HG02852 (cell line): Measurements from ENCODE around the gene PSD4.

ENCODE experiments used
- ATAC-seq: cut with Tn5 transposase; IDR thresholded peaks from one replicate; pipeline ENCODE4 v1.9.1; 2021; ENCODE audit warnings: mild to moderate bottlenecking, moderate library complexity; ENCODE audit not compliant: unreplicated experiment

Gene PSD4

GRCh38 chr2:113141451-113141850 is 32.3 kb upstream of the PSD4 start:
- ATAC-seq = no peak

- no peak for ATAC-seq
Measured at GRCh38 chr2:113142290-113142689, 31.5 kb upstream of the PSD4 start.

DNA sequence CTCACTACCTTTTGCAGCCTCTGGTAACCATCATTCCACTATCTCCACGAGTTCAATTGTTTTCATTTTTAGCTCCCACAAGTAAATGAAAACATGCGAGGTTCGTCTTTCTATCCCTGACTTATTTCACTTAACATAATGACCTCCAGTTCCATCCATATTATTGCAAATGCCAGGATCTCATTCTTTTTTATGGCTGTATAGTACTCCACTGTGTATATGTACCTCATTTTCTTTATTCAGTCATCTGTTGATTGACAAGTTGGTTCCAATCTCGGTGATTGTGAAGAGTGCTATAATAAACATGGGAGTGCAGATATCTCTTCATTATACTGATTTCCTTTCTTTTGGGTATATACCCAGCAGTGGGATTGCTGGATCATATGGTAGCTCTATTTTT is 29.5 kb upstream of the PSD4 start:
- ATAC-seq = no peak

- no peak for ATAC-seq
Measured at GRCh38 chr2:113148606-113149552, 24.9 kb upstream of the PSD4 start.

- ATAC-seq = no peak
Measured at GRCh38 chr2:113149553-113150257, 24.1 kb upstream of the PSD4 start.

DNA sequence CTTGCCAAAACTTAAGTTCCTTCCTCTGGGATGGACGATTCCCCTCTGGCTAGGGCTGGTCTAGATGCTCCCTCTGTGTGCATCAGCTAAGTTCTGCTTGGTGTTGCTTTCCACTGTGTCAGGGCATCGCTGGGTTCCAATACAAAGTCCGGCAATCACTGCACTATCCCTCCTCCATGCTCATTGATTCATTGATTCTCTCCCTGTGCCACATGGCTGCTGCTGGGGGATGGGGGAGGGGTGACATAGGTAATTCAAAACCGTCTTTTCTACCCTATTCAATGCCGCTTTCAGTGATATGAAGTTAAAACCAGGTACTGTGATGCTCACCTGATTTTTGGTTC is 23.5 kb upstream of the PSD4 start:
- ATAC-seq = no peak

GRCh38 chr2:113155331-113155730 is 18.4 kb upstream of the PSD4 start:
- no peak for ATAC-seq

- no peak for ATAC-seq
Measured at GRCh38 chr2:113156278-113157117, 17.3 kb upstream of the PSD4 start.

DNA sequence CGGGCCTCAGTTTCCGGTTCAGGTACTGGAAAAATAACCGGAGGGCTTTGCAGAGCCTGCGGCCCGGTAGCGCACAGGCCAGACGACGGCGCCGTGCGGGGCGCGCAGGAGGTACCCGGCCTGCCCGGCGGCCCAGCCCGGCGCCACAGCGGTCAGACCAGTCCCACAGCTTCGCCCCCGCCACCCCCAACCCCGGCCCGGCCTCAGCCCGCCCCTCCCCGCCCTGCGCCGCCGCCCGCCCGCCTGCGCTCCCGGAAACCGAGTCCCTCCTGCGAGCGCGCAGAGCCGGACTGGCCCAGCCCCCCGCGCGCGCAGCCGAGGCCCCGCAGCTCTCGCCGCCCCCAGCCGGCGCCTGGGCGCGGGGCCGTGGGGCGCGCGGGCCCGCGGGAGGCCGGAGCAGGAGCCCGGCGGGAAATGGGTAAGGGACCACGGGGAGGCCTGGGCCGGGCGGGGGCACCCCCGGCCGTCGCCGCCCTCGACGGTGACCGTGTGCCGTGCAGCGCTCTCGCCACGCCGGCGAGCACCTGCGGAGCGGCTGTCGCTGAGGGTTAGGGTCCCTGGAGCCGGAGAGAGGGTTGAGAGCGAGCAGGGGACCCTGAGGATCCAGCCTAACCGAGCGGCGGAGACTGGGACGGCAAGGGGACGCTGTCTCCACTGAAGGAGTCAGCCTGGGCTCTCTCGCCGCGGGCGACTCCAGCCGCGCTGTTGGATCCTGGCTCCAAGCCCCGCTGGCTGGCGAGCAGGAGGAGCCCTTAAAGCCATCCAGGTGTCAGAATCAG is 16.5 kb upstream of the PSD4 start:
- peak; percentile 65 for ATAC-seq

DNA sequence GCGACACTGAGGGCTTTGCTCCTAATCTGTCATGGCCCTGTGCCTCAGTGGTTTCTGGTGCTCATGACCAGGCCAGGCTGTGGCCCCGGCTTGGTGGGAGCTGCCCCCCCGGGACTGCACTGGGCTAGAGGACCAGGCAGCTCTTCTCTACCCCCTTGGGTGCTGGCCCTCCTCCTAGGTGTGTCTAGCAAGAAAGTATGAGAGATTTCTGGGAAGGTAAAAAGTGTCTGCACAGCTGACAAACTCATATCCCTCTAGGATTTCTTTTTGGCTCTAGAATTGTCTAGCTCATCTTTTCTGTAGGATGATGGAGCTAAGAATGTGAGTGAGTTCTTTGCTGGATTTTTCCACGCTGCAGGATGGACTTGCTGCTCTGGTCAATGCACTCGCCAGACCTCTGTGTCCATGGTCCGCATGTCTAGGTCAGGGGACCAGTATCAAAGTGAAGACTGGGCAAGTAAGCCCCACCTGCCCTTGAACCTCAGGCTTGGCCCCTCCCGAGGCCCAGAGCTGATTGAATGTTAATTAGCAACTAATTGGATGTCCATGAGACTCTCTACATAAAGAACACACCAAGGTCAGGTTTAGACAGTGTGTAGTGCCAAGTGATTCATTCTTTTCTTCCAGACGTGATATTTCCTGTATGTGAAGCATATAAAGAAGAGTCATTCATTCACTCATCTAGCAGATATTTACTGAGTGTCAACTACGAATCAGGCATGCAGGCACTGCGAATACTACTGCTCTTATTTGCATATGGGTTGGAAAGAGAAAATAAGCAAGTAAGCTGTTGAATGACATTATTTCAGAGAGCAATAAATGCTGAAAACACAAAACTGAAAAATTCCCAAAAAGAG is 15.6 kb upstream of the PSD4 start:
- ATAC-seq = no peak

DNA sequence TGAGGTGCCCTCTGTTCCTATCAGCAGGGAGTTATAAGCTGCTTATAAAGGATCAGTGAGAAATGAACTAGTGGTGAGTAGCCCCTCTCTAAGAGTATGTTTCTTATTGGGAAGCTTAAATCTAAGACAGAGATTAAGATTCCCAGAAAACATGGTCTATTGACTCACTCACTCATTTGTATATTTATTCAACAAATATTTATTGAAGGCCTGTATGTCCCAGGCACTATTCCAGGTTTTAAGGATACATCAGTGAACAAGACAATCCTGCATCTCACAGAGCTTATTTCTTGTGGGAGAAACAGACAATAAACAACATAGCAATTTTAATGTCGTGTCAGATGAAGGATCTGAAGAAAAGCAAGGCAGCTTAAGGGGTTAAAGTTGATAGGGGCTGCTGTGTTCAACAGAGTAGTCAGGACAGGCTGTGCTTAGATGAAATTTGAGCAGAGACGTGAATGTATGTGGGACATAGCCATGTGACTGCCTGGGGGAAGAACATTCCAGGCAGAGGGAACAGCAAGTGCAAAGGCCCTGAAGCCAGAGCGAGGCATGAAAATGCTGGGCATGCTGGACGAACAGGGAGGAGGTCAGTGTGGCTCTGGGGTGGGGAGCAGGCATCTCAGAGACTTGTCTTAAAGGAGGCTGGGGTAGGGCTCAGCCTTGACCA is 14.8 kb upstream of the PSD4 start:
- ATAC-seq = no peak

DNA sequence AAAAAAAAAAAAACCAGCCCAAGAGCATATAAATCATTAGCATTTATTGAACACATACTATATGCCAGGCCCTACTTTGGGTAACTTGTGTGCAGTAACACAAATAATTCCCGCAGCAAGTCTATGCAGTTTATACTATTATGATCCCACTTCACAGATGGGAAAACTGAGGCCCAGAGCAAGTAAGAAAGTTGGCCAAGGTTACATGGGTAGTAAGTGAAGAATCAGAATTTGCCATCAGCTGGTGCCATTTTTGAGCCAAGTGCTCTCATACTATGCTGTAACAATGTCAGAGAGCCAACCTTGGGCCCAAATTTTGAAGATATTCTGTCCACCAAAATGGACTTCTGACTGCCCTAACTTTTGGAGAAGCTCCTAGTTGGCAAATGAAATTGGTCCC is 13.5 kb upstream of the PSD4 start:
- ATAC-seq = no peak

- ATAC-seq = no peak
Measured at GRCh38 chr2:113160962-113161361, 12.8 kb upstream of the PSD4 start.

DNA sequence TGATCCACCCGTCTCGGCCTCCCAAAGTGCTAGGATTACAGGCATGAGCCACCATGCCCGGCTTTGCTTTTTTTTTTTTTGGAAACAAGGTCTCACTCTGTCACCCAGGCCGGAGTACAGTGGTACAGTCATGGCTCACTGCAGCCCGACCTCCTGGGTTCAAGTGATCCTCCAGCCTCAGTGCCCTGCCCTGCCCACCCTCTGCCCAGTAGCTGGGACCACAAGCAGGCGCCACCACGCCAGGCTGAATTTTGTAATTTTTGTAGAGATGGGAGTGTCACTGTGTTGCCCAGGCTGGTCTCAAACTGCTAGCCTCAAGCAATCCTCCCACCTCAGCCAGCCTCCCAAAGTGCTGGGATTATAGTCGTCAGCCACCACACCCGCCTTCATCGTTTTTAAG is 11.6 kb upstream of the PSD4 start:
- ATAC-seq = no peak

DNA sequence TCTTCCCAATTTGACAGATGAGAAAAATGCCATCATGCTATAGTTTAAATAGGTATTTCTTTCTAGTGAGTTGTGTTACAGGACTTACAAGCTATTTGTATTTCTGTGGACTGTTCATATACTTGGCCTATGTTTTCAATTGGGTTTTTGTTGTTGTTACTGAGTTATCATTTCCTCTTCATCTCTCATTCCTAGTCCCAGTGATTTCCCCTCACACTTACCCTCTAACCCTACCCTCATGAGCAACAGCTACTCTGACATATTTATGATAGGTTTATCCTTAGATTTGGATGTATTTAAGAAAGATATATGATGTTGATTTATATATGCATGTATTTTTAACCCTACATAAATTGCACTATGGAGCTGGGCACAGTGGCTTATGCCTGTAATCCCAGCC is 10.9 kb upstream of the PSD4 start:
- no peak for ATAC-seq

DNA sequence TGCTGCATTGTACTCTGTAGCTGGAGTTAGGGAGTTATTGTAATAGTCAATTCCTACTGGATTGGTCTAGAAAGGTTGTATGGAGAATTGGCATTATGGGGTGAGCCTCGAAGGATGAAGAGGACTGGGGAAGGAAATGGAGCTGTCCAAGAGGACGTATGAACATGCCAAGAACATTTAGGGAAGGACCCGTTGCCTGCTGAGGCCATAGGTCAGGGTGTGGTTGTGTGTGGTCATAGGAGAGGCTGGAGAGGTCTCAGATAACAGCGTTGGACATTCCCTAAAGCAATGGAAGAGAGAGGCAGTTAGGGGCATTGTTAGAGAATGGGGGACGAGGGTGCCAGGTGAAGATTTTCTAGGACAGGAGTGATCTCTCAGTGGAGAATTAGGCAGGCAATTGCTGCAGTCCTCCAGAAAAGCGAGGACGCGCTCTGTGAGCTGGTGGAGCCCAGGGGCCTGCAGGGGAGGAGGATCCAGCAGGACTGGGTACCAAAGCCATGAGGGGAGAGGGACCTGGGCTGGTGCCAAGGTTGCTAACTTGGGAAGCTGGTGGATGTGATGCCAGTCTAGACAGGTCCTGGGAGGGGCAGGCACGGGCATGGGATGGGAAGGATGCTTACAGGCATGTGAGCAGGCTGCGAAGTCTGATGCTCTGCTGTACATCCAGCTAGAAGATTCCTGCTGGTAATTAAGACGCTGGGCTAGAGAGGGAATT is 9.4 kb upstream of the PSD4 start:
- ATAC-seq = no peak

DNA sequence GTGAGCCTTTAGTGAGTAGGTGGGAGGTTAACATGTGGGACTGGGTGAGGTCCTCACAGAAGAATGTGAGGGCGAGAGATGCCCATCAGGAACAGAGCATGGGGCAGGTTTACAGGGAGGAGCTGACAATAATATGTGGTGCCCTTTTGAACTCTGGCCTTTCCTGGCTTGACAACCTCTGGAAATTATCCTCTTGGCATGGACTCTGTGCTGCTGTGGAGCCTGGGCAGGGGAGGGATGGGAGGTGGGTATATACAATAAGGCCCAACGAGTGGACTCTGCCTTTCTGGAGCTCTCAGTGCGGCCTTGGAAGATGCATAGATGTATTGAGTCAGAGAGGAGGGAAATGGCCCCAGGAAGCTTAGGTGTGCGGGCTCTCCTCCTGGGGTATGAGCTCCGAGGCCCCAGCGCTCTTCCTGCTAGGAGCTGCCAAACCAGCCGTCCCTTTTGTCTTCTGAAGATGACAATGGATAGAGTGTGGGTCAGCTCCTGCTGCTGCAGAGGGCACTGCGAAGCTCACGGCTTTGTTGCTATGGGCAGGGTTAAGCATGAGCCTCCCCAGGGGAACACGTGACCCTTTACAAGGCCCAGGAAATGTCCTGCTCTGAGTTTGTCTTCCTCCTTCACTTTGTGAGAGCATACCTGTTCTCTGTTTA is 8.7 kb upstream of the PSD4 start:
- no peak for ATAC-seq

GRCh38 chr2:113166187-113166645 is 7.6 kb upstream of the PSD4 start:
- no peak for ATAC-seq
